A673 (cell line): ENCODE data around the gene STPG4. TPM values are rescaled to one million over a fixed set of nuclear protein-coding genes. Genes with fewer than 3 reads are reported as not detected.

Source experiments
- BruUV-seq: library from RNA; stranded (reverse); fragments of 400-500 nt; replicated peaks from 2 replicates; lab custom pipeline; 2021; lab: Mats Ljungman, UMichigan
- CTCF ChIA-PET: fragments of 300-600 bp; sonication (Branson Sonifier 250); formaldehyde crosslinking; loops from one replicate; lab custom pipeline; 2022; ENCODE audit warnings: antibody characterized with exemption; lab: Charles Lee
- POLR2A ChIA-PET: fragments of 300-600 bp; sonication (Branson Sonifier 250); formaldehyde crosslinking; loops from one replicate; lab custom pipeline; 2022; ENCODE audit warnings: antibody characterized with exemption; ENCODE audit not compliant: low non-redundant PET; lab: Charles Lee
- DNase-seq: peaks from one replicate; pipeline ENCODE4 v3.0.0-alpha.2; 2015; ENCODE audit warnings: low spot score
- H3K27ac ChIP-seq: fragments of 200-600 bp; sonication (generic); 2 replicates; pipeline ENCODE4 v1.5.1; 2016; ENCODE audit warnings: mixed run types, low read depth, mild to moderate bottlenecking, mixed read lengths, antibody characterized with exemption, low read length; ENCODE audit not compliant: poor library complexity, severe bottlenecking
- H3K27me3 ChIP-seq: fragments of 200-600 bp; sonication (generic); replicated peaks from 2 replicates; pipeline ENCODE4 v1.6.1; 2017; ENCODE audit warnings: mixed run types, low read depth, mild to moderate bottlenecking, mixed read lengths, antibody characterized with exemption, low read length; ENCODE audit not compliant: insufficient read depth, poor library complexity
- H3K36me3 ChIP-seq: fragments of 200-600 bp; sonication (generic); 2 replicates; pipeline ENCODE4 v1.6.1; 2016; ENCODE audit warnings: mixed run types, mild to moderate bottlenecking, mixed read lengths, antibody characterized with exemption, low read length; ENCODE audit not compliant: insufficient read depth, poor library complexity, severe bottlenecking
- H3K4me1 ChIP-seq: fragments of 200-600 bp; sonication (generic); 2 replicates; pipeline ENCODE4 v1.6.1; 2017; ENCODE audit warnings: mixed run types, mild to moderate bottlenecking, mixed read lengths, antibody characterized with exemption, low read length; ENCODE audit not compliant: insufficient read depth, poor library complexity, severe bottlenecking
- H3K4me3 ChIP-seq: fragments of 200-600 bp; sonication (generic); 2 replicates; pipeline ENCODE4 v1.5.1; 2016; ENCODE audit warnings: low read depth, mixed run types, mild to moderate bottlenecking, mixed read lengths, low read length; ENCODE audit not compliant: poor library complexity, severe bottlenecking
- H3K9me3 ChIP-seq: fragments of 200-600 bp; sonication (generic); 2 replicates; pipeline ENCODE4 v1.6.1; 2016; ENCODE audit warnings: mixed run types, low read depth, mild to moderate bottlenecking, mixed read lengths, antibody characterized with exemption, low read length; ENCODE audit not compliant: poor library complexity, severe bottlenecking
- EZH2 ChIP-seq: fragments of 200-600 bp; sonication (generic); IDR thresholded peaks from 2 replicates; pipeline ENCODE4 v1.6.1; 2017; ENCODE audit warnings: borderline replicate concordance, low read depth, mild to moderate bottlenecking, mixed read lengths, antibody characterized with exemption, low read length; ENCODE audit not compliant: poor library complexity, severe bottlenecking
- intact Hi-C: fragments of 100-400 bp; cut with micrococcal nuclease; formaldehyde crosslinking; loops from one replicate; pipeline ENCODE4 v1.10.0; 2022; ENCODE audit not compliant: unreplicated experiment
- total RNA-seq: library from RNA; stranded (reverse); gene quantifications from 2 replicates; pipeline ENCODE4 v1.2.3, GENCODE V29; 2021
- TF ChIP-seq, protein P1 (sequence below): fragments of 300-800, 200-600 bp; sonication (generic); conservative IDR thresholded peaks from 2 replicates; pipeline ENCODE4 v1.5.1; 2017; ENCODE audit warnings: low read depth, mild to moderate bottlenecking, antibody characterized with exemption, low read length, moderate library complexity, mixed read lengths

The STPG4 gene
- total RNA-seq, 1 experiment from 2014 or later = 0.75 TPM

DNA sequence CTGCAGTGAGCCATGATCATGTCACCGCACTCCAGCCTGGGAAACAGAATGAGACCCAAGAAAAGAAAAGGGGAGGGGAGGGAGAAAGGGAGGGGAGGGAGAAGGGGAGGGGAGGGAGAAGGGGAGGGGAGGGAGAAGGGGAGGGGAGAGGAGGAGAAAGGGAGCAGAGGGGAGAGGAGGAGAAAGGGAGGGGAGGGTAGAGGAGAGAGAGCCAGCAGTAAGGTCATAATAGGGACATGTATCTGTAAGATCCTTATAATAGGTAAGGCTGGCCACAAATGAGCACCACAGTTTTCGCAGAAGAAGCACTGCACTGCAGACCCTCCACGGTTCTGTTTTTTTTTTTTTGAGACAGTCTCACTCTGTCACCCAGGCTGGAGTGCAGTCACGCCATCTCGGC, 62.6 kb downstream of the STPG4 start:
- TF ChIP-seq, protein P1, sequence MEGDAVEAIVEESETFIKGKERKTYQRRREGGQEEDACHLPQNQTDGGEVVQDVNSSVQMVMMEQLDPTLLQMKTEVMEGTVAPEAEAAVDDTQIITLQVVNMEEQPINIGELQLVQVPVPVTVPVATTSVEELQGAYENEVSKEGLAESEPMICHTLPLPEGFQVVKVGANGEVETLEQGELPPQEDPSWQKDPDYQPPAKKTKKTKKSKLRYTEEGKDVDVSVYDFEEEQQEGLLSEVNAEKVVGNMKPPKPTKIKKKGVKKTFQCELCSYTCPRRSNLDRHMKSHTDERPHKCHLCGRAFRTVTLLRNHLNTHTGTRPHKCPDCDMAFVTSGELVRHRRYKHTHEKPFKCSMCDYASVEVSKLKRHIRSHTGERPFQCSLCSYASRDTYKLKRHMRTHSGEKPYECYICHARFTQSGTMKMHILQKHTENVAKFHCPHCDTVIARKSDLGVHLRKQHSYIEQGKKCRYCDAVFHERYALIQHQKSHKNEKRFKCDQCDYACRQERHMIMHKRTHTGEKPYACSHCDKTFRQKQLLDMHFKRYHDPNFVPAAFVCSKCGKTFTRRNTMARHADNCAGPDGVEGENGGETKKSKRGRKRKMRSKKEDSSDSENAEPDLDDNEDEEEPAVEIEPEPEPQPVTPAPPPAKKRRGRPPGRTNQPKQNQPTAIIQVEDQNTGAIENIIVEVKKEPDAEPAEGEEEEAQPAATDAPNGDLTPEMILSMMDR = no peak
- no peak for TF ChIP-seq EZH2
- no peaks in the 10 kb centered on the region for H3K4me1 ChIP-seq
- intact Hi-C loops = no loop called here
- no peak overlapping the region for H3K27ac ChIP-seq
- no TSS peak for BruUV-seq
- no peak for DNase-seq
- H3K4me3 ChIP-seq = no peak overlapping the region
- no peaks in the 10 kb centered on the region for H3K27me3 ChIP-seq
- H3K36me3 ChIP-seq = no peaks in the 10 kb centered on the region
- H3K9me3 ChIP-seq = no peaks in the 10 kb centered on the region
- ChIA-PET POLR2A (no interaction called here), CTCF (no interaction called here)

DNA sequence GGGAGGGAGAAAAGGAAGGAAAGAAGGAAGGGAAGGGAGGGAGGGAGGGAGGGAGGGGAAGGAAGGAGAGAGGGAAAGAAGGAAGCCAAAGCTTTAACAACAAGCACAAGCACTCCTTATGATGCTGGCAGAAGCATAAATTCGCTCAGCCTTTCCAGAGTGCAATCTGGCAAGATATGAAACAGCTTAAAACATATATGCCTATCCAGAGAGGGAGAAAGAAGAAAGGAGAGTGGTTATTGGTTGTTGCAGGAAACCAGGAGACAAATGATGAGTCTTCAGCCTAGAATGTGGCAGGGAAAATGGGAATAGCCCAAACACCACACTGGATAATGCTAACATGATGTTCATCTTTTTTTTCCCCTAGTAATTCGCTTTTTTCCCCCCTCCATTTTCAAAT, 64.0 kb downstream of the STPG4 start:
- H3K27me3 ChIP-seq = no peaks in the 10 kb centered on the region
- H3K4me3 ChIP-seq = no peak overlapping the region
- POLR2A ChIA-PET = no interaction called here
- TF ChIP-seq EZH2 = no peak
- TF ChIP-seq, protein P1 = no peak
- no peak overlapping the region for H3K27ac ChIP-seq
- no TSS peak for BruUV-seq
- no peaks in the 10 kb centered on the region for H3K4me1 ChIP-seq
- no peak for DNase-seq
- CTCF ChIA-PET = no interaction called here
- intact Hi-C loops = no loop called here
- no peaks in the 10 kb centered on the region for H3K36me3 ChIP-seq
- no peaks in the 10 kb centered on the region for H3K9me3 ChIP-seq

DNA sequence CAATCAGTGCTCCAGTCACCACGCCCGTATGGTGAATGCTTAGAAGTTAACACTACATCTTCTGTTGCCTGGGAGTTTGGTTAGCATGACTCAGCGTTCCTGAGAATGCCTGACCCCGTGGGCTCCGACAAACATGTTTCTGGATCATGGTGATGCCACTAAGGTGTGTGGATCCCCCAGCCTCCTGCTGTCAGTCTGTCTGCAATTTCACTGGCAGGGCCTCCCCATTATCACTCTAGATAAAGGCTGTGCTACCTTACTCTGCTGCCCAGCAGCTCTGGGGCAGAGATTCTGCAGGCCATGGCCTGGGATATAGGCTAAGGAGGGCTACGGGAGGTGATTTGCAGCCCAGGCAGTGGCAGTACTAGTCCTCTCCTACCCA, 66.0 kb downstream of the STPG4 start:
- TF ChIP-seq EZH2 = no peak
- TF ChIP-seq, protein P1 = no peak
- CTCF ChIA-PET = interaction anchor here (0.6 kb wide), 1 partner anchor 182 kb away, joined by 3 read pairs; no protein-coding TSS in a partner anchor
- no peak overlapping the region for H3K4me3 ChIP-seq
- intact Hi-C loops = no loop called here
- no peak overlapping the region for H3K27ac ChIP-seq
- no peaks in the 10 kb centered on the region for H3K36me3 ChIP-seq
- no peaks in the 10 kb centered on the region for H3K27me3 ChIP-seq
- DNase-seq = no peak
- no peaks in the 10 kb centered on the region for H3K9me3 ChIP-seq
- no peaks in the 10 kb centered on the region for H3K4me1 ChIP-seq
- POLR2A ChIA-PET = no interaction called here
- BruUV-seq = no TSS peak
